ENCODE measurements around the gene STK26.
"Not testable (repeated sequence)": the region's sequence is repeated elsewhere in the genome, so short reads cannot be mapped to it uniquely, and the experiment has no call there.

Gene STK26

DNA sequence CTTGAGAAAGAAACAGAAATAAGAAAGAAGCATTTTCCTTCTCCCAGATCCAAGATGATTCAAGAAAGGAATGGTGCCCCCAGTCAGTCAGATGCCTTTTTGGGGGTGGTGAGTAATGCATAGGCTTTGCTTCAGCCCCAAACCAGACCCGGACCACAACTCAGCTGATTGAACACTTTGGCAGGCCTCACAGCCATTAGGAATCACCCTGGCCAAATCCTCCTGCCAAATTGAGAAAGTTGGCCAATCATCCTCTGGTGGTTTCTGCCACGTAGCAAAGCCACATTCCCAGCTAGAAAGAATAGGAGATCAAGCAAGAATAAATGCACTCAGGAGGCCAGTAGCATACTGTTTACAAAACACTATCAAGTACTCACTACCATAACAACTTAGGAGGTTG is 71.1 kb downstream of the STK26 start:
- DNase-seq (ENCODE audit: low read depth): no peak

DNA sequence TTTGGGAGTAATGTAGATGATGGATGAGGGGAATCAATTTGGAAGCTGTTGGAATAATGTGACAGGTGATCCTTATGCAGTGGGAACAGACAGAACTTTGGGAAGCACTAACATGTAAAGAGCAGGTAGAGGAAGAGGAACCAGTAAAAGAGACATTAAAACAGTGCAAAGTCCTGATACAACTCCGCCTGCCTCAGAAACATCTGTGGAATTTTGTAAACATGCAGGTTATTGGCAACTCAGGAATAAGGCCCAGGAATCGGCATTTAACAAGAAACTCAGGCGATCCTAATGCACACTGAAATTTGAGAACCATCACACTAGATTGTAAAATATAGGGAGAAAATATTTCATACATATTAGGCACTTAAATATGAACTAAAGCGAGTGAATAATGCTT is 75.6 kb downstream of the STK26 start:
- DNase-seq (ENCODE audit: low read depth): not testable (repeated sequence)

DNA sequence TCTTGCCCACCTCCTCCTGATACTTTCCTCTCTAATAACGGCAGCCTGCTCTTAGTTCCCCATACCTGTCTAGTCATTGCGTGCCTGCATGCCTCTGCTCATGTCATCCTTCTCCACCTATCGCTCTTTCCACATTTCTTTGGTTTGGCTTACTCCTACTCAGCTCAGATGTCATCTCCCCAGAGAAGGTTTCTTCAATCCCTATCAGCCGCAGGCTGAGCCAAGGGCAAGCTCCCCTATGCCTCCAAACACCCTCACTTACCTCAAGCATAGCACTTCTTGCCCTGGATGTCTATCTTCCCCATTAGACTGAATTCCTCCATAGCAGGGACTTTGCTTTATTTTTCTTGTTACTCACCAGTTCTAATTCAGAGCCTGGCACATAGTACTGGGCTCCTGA is 78.1 kb downstream of the STK26 start:
- DNase-seq (ENCODE audit: low read depth): no peak

DNA sequence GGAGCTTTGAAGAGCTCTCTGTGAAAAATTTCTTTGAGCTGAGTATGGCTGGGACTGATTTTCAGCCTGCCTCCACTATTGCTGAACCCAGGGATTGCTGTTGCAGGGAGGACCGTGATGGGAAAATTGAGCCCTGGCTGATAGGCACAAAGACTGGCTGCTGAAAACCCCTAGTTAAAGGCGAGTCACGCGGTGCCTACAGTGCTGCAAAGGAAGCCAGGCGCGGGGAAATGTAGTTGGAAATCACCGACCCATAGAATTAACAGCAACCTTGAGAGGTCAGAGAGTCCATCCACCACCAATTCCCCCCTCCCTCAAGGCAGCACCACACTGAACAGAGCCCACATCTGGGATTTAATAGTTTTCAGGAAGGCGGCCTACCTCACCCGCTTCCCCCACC is 78.7 kb downstream of the STK26 start:
- DNase-seq (ENCODE audit: low read depth): no peak

DNA sequence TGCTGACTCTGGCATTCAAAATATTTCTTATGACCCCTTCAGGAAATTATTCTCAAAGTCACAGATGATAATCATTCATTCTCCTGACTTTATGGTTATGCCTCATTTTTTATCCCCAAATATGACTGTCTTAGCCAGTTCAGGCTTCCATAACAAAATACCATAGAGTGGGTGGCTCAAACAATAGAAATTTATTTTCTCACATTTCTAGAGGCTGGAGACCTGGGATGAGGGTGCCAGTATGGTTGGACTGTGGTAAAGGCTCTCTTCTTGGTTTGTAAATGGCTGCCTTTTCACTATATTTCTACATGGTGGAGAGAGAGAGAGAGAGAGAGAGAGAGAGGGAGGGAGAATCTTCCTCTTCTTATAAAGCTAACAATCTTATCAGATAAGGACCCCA is 84.2 kb downstream of the STK26 start:
- no peak for DNase-seq (ENCODE audit: low read depth)

DNA sequence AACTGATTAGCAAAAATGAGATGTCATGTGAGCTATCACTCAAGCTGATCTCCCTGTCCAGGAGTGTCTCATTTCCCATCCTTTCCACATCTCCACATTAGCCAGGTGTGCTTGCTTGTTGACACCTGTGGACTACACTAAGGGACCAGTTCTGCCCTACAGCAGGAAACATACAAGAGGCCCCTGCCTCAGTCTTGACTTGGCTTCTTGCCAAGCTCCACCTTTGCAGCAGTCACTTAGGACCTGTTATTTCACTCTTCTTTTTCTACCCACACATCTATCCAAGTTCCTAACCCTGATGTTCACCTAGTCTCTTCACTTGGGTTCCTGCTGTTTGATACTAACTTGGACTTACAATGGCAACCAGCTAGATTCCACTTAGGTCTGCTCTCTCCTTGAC is 91.5 kb downstream of the STK26 start:
- no peak for DNase-seq (ENCODE audit: low read depth)

DNA sequence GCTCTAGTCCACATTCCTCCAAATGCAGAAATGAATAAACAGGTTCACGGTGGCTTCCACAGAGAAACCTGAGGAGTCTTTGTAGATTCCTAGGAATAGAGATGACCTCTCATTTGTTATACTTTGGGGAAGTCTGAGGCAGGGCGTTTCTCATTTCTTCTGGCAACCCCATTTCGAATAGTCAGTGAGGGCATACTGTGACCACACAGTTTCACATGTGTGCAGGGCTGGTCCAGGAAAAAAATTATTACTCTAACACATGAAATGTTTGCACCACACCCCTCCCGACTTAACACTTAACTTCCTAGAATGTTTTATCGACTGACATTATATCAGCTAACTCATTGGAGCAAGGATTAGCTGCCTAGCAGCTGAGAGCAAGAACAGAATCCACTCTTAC is 92.7 kb downstream of the STK26 start:
- DNase-seq (ENCODE audit: low read depth): no peak

DNA sequence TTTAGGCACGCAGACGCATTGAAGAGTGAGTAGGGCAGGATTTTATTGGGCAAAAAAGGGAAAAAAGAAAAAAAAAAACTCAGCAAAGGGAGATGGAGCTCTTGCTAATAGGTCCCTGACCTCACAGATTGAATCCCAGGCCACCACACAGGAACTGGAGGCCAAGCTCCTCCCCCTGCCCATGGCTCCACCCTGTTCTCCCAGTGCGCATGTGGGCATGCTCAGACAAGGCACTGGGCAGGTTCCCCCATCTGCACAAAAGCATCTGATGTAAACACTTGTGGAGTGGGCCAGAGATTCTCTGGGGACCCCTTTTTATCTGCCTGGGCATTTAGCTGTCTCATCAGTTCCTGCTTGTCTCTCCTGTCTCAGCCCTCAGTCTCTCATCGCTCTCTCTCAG is 95.3 kb downstream of the STK26 start:
- DNase-seq (ENCODE audit: low read depth): no peak

DNA sequence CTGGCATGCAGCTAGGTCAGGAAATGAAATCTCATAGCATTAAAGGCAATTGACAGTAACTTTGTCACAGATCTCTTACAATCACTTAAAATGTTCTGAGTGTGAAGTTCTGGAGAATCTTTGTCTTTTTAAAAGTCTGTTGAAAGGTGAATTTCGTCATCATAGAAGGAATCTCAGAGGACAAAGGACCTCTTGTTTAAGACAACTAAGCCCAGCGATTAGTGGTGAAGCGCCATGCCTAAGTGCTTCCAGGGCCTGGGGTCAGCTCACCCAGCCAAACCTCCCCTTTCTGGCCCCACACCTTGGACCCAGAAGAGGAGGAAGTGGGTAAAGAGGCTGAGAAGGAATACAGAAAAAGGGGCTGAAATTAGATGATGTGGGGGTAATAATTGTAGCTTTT is 96.2 kb downstream of the STK26 start:
- DNase-seq (ENCODE audit: low read depth): no peak

DNA sequence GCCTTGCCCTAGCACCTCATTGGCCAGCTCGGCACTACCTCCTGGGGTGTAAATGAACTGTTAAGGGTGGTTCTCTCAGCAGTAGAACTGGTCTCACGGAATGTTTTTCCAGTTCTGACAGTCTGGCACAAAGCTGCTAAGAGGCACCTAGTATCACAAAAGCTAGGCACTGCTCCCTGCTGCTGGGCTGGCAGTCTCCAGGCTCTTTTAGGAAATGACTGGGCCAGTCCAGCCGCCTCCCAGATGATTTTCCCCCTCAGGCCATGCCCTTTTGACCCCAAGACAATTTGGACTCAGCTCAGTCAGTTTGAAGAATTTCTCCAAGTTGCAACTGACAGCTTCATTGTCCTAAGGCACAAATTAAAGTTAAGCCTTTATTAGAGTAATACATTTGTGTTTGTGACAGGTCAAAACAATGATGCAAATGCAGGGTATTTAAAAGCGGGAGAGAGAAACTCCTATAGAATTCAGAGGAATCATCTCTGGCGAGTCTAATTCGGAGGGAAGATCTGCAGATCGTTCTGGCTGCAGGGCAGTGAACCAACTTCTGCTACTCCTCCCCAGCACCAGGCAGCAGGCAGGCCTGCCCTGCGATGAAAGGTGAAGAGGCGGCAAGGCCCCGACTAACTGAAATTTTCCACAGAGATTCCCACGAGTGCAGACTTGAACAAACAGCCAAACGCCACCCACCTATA is 96.9 kb downstream of the STK26 start:
- DNase-seq (ENCODE audit: low read depth): no peak

DNA sequence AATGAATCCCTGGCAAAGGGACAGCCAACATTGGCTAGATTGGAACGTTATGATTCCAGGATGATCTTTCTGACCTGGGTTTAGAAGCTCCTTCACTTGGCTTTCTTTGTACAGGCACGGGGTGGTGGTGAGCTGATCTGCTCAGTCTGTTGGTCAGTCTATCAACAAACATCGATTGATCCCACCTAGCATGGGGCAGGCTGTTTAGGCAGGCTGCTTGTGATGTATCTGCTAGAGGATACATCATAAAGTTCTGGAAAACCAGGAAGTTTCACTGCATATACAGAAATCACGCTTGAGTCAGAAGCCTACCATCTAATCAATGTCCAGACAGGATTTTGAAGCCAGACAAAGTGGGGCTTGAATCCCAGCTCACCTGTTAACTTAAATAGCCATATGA is 97.8 kb downstream of the STK26 start:
- DNase-seq (ENCODE audit: low read depth): no peak

All from EH (cell line).